A204.1 (cell line): ENCODE data around the gene DCBLD1.

Source experiments
- FAIRE-seq: peaks from 2 replicates; lab custom pipeline; 2012; peaks lifted over from hg19 to GRCh38; lab: Jason Lieb, UNC

The DCBLD1 gene

GRCh38 chr6:117472667-117473066 is 9.8 kb upstream of the DCBLD1 start:
- FAIRE-seq: no peak

- no peak for FAIRE-seq
Measured at GRCh38 chr6:117473401-117473800, 9.1 kb upstream of the DCBLD1 start.

- FAIRE-seq: no peak
Measured at GRCh38 chr6:117477988-117478852, 4.3 kb upstream of the DCBLD1 start.

GRCh38 chr6:117478853-117479231 is 3.6 kb upstream of the DCBLD1 start:
- FAIRE-seq: no peak

- no peak for FAIRE-seq
Measured at GRCh38 chr6:117480651-117481050, 1.8 kb upstream of the DCBLD1 start.

- no peak for FAIRE-seq
Measured at GRCh38 chr6:117481278-117481925, 1.1 kb upstream of the DCBLD1 start.

GRCh38 chr6:117481926-117482239 is 591 bp upstream of the DCBLD1 start:
- FAIRE-seq: no peak

- FAIRE-seq: no peak
Measured at GRCh38 chr6:117483004-117483644, 650 bp downstream of the DCBLD1 start.

- FAIRE-seq: no peak
Measured at GRCh38 chr6:117483645-117484016, 1.2 kb downstream of the DCBLD1 start.

GRCh38 chr6:117484052-117484646 is 1.7 kb downstream of the DCBLD1 start:
- no peak for FAIRE-seq

- FAIRE-seq: no peak
Measured at GRCh38 chr6:117485433-117485832, 3.0 kb downstream of the DCBLD1 start.

- FAIRE-seq: no peak
Measured at GRCh38 chr6:117487821-117488220, 5.3 kb downstream of the DCBLD1 start.

GRCh38 chr6:117489003-117489402 is 6.5 kb downstream of the DCBLD1 start:
- no peak for FAIRE-seq

GRCh38 chr6:117491916-117492315 is 9.4 kb downstream of the DCBLD1 start:
- FAIRE-seq: no peak

GRCh38 chr6:117493470-117493869 is 11.0 kb downstream of the DCBLD1 start:
- no peak for FAIRE-seq

GRCh38 chr6:117494283-117494682 is 11.8 kb downstream of the DCBLD1 start:
- FAIRE-seq: no peak

GRCh38 chr6:117494694-117495318 is 12.3 kb downstream of the DCBLD1 start:
- FAIRE-seq: no peak

- FAIRE-seq: no peak
Measured at GRCh38 chr6:117495425-117495824, 13.0 kb downstream of the DCBLD1 start.

- FAIRE-seq: no peak
Measured at GRCh38 chr6:117495869-117496268, 13.4 kb downstream of the DCBLD1 start.

- FAIRE-seq: no peak
Measured at GRCh38 chr6:117496383-117496990, 14.0 kb downstream of the DCBLD1 start.

- no peak for FAIRE-seq
Measured at GRCh38 chr6:117497237-117497636, 14.8 kb downstream of the DCBLD1 start.

GRCh38 chr6:117498159-117498558 is 15.7 kb downstream of the DCBLD1 start:
- no peak for FAIRE-seq
